Neutrophil (primary cell): ENCODE measurements around the gene C1orf198.
"Not testable (repeated sequence)": the region's sequence is repeated elsewhere in the genome, so short reads cannot be mapped to it uniquely, and the experiment has no call there.

Experiments
- H3K27ac ChIP-seq: fragments of 200-600 bp; sonication (generic); 2 replicates; pipeline ENCODE4 v1.5.1; 2016; ENCODE audit warnings: mild to moderate bottlenecking, moderate library complexity
- H3K27me3 ChIP-seq: fragments of 200-600 bp; sonication (generic); 2 replicates; pipeline ENCODE4 v1.6.0; 2016; ENCODE audit warnings: mild to moderate bottlenecking
- H3K36me3 ChIP-seq: fragments of 200-600 bp; sonication (generic); 2 replicates; pipeline ENCODE4 v1.5.1; 2017
- H3K4me1 ChIP-seq, 2 experiments: fragments of 200-600 bp in 1 of 2; sonication (generic) in 1 of 2; 1 replicate in 1 of 2; 2 replicates in 1 of 2; pipeline versions ENCODE4 v1.5.1 to v1.6.1; 2013 to 2016; ENCODE audit warnings: low read depth in 1 of 2, low read length in 1 of 2, mild to moderate bottlenecking in 1 of 2, moderate library complexity in 1 of 2; ENCODE audit not compliant: control insufficient read depth in 1 of 2, insufficient read depth in 1 of 2
- H3K4me3 ChIP-seq, 2 experiments: fragments of 200-600 bp in 1 of 2; sonication (generic) in 1 of 2; 1 replicate in 1 of 2; 2 replicates in 1 of 2; pipeline ENCODE4 v1.5.1; 2013 to 2016; ENCODE audit warnings: low read depth in 1 of 2, low read length in 1 of 2, mild to moderate bottlenecking in 1 of 2, moderate library complexity in 1 of 2
- H3K9me3 ChIP-seq: fragments of 200-600 bp; sonication (generic); 2 replicates; pipeline ENCODE4 v1.5.1; 2016
- TF ChIP-seq, protein P1 (sequence below): fragments of 200-600 bp; sonication (generic); IDR thresholded peaks from 2 replicates; pipeline ENCODE4 v1.5.1; 2016; ENCODE audit warnings: antibody characterized with exemption

The C1orf198 gene

DNA sequence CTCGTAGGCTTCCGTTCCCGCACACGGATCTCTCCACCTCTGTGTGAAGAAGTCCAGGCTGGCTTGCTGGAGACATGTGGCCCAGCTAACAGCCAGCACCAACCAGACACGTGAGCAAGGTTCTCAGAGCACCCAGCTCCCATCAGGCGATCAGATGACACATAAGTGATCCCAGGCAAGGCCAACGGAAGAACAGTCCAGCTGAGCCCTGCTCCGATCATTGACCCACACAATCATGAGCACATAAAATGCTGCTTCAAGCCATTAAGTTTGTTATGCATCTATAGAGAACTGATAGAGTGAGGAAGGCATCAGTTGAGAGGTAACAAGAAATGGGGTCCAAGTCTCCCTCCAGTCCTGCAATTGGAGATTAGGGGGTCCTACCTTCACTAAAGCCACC is 15.4 kb downstream of the C1orf198 start:
- Histone ChIP-seq H3K9me3 (no peaks in the 10 kb centered on the region), H3K4me3 (no peak overlapping the region), H3K36me3 (no peaks in the 10 kb centered on the region), H3K27me3 (no peaks in the 10 kb centered on the region), H3K27ac (no peak overlapping the region), H3K4me1 (no peaks in the 10 kb centered on the region)
- TF ChIP-seq, protein P1, sequence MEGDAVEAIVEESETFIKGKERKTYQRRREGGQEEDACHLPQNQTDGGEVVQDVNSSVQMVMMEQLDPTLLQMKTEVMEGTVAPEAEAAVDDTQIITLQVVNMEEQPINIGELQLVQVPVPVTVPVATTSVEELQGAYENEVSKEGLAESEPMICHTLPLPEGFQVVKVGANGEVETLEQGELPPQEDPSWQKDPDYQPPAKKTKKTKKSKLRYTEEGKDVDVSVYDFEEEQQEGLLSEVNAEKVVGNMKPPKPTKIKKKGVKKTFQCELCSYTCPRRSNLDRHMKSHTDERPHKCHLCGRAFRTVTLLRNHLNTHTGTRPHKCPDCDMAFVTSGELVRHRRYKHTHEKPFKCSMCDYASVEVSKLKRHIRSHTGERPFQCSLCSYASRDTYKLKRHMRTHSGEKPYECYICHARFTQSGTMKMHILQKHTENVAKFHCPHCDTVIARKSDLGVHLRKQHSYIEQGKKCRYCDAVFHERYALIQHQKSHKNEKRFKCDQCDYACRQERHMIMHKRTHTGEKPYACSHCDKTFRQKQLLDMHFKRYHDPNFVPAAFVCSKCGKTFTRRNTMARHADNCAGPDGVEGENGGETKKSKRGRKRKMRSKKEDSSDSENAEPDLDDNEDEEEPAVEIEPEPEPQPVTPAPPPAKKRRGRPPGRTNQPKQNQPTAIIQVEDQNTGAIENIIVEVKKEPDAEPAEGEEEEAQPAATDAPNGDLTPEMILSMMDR, result no peak

DNA sequence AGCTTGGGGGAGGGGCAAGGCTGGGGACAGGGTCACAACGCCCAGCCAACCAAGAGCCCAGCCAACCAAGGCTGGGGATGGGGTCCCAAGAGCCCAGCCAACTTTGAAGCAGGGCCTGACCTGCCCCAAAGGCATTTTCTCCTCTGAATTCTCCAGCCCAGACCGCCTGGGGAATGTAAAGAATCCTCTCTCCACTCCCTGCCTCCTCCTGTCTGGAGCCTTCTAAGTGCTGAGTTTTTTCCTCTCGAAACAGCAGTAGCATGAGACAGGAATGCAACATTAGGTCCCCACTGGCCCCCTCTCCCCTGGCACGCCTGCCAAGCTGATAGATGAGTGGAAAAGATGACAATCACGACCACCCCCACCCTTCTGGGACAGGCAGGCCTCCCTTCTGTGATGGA is 17.0 kb downstream of the C1orf198 start:
- Histone ChIP-seq H3K36me3 (no peaks in the 10 kb centered on the region), H3K4me3 (no peak overlapping the region), H3K27me3 (no peaks in the 10 kb centered on the region), H3K9me3 (no peaks in the 10 kb centered on the region), H3K27ac (no peak overlapping the region), H3K4me1 (no peaks in the 10 kb centered on the region)
- TF ChIP-seq, protein P1, result no peak

- no peaks in the 10 kb centered on the region for H3K27me3 ChIP-seq
- no peaks in the 10 kb centered on the region for H3K4me1 ChIP-seq
- no peak overlapping the region for H3K4me3 ChIP-seq
- no peaks in the 10 kb centered on the region for H3K36me3 ChIP-seq
- TF ChIP-seq, protein P1, result no peak
- H3K27ac ChIP-seq, result no peak overlapping the region
- H3K9me3 ChIP-seq, result no peaks in the 10 kb centered on the region
Measured at GRCh38 chr1:230850547-230850946, 17.8 kb downstream of the C1orf198 start.

DNA sequence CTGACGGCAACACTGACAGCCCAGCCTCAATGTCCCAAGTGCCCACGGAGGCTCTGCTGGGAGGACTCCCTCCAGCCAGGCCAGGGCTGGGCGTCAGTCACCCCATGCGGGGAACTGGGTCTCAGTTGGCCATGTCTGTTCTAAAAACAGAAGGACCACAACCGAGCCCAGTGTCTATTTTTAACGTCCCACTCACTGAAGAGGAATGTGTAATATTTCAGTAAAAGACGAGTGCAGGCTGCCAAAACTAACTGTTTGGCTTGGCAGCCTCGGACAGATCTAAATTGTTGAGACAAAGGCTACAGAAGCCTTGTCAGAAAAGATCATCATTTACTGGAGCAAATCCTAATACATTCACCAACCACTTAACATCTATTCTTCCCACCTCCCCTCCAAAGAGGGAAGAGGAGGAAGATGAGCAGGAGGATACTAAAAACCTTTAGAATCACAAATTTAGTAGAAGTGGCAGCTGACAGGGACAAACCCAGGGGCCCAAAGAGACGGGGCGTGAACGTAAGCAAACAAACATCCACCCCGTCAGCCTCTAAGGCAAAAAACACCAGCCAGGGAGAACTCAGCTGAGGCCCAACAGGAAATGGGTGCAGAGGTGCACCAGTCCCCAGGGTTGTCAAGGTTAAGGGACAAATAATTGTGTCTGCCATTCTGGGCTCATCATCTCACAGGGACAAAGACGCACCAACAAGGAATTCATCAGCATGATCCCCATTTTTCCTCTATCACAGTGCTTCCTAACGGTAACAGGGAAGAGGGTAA is 18.7 kb downstream of the C1orf198 start:
- H3K36me3 ChIP-seq, result no peaks in the 10 kb centered on the region
- H3K4me3 ChIP-seq, result no peak overlapping the region
- no peaks in the 10 kb centered on the region for H3K27me3 ChIP-seq
- no peaks in the 10 kb centered on the region for H3K9me3 ChIP-seq
- H3K27ac ChIP-seq, result no peak overlapping the region
- TF ChIP-seq, protein P1, result no peak
- no peaks in the 10 kb centered on the region for H3K4me1 ChIP-seq

- no peak overlapping the region for H3K4me3 ChIP-seq
- H3K4me1 ChIP-seq, result no peaks in the 10 kb centered on the region
- no peaks in the 10 kb centered on the region for H3K36me3 ChIP-seq
- H3K27ac ChIP-seq, result no peak overlapping the region
- TF ChIP-seq, protein P1, result no peak
- no peaks in the 10 kb centered on the region for H3K27me3 ChIP-seq
- H3K9me3 ChIP-seq, result no peaks in the 10 kb centered on the region
Measured at GRCh38 chr1:230848235-230848634, 20.1 kb downstream of the C1orf198 start.

GRCh38 chr1:230845184-230845583 is 23.1 kb downstream of the C1orf198 start:
- H3K27me3 ChIP-seq, H3K4me1 ChIP-seq, H3K9me3 ChIP-seq, H3K4me3 ChIP-seq, H3K36me3 ChIP-seq, H3K27ac ChIP-seq: not testable (repeated sequence)
